Brain microvascular endothelial cell (primary cell): ENCODE results near the gene SELP.

ENCODE experiments used
- DNase-seq: peaks from one replicate; pipeline ENCODE4 v3.0.0-alpha.2; 2020
- H3K27ac ChIP-seq: fragments of 250-450 bp; sonication (Bioruptor Pico); 2 replicates; pipeline ENCODE4 v1.5.1; 2020; ENCODE audit warnings: mild to moderate bottlenecking, moderate library complexity
- H3K27me3 ChIP-seq: fragments of 250-450 bp; sonication (Bioruptor Pico); replicated peaks from 2 replicates; pipeline ENCODE4 v1.5.1; 2020; ENCODE audit warnings: mild to moderate bottlenecking
- H3K36me3 ChIP-seq: fragments of 250-450 bp; sonication (Bioruptor Pico); replicated peaks from 2 replicates; pipeline ENCODE4 v1.5.1; 2020; ENCODE audit warnings: mild to moderate bottlenecking
- H3K4me3 ChIP-seq: 2 replicates; pipeline ENCODE4 v1.5.1; 2011; ENCODE audit warnings: low read depth, mild to moderate bottlenecking, control low read depth, low read length, moderate library complexity
- in situ Hi-C: cut with HindIII; loops from 2 replicates; pipeline ENCODE4 v1.10.0; 2017; ENCODE audit warnings: low sequenced_read_pairs, low pct_ligation_motif_present
- TF ChIP-seq, protein P1 (sequence below): IDR thresholded peaks from 2 replicates; pipeline ENCODE4 v1.5.1; 2011; ENCODE audit warnings: low read depth, mild to moderate bottlenecking, moderate library complexity, low read length, control low read depth, inconsistent platforms; ENCODE audit errors: missing control alignments

The SELP gene

DNA sequence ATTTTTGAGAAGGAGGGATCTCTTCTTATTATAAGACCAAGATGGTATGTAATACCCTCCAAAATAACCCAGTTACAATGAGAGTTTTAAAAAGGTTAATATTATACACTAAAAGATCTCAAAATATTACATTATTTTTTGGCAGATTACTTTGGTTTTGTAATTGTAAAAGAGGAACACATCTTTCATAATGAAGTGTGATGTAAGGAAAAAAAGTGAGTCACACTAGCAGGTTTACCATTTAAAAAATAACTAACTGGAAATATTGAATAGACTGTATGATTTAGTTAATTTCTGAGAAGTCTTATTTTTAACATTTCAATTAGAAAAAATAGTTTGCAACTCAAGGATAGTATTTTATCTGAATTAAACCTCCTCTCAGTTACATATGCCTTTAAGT is 44.7 kb downstream of the SELP start:
- Histone ChIP-seq H3K27me3 (peaks cover 2% of the 10 kb centered on the region), H3K36me3 (no peaks in the 10 kb centered on the region), H3K4me3 (no peak overlapping the region), H3K27ac (no peak overlapping the region)
- no peak for DNase-seq
- in situ Hi-C loops, result no loop called here
- TF ChIP-seq, protein P1, sequence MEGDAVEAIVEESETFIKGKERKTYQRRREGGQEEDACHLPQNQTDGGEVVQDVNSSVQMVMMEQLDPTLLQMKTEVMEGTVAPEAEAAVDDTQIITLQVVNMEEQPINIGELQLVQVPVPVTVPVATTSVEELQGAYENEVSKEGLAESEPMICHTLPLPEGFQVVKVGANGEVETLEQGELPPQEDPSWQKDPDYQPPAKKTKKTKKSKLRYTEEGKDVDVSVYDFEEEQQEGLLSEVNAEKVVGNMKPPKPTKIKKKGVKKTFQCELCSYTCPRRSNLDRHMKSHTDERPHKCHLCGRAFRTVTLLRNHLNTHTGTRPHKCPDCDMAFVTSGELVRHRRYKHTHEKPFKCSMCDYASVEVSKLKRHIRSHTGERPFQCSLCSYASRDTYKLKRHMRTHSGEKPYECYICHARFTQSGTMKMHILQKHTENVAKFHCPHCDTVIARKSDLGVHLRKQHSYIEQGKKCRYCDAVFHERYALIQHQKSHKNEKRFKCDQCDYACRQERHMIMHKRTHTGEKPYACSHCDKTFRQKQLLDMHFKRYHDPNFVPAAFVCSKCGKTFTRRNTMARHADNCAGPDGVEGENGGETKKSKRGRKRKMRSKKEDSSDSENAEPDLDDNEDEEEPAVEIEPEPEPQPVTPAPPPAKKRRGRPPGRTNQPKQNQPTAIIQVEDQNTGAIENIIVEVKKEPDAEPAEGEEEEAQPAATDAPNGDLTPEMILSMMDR, result no peak

DNA sequence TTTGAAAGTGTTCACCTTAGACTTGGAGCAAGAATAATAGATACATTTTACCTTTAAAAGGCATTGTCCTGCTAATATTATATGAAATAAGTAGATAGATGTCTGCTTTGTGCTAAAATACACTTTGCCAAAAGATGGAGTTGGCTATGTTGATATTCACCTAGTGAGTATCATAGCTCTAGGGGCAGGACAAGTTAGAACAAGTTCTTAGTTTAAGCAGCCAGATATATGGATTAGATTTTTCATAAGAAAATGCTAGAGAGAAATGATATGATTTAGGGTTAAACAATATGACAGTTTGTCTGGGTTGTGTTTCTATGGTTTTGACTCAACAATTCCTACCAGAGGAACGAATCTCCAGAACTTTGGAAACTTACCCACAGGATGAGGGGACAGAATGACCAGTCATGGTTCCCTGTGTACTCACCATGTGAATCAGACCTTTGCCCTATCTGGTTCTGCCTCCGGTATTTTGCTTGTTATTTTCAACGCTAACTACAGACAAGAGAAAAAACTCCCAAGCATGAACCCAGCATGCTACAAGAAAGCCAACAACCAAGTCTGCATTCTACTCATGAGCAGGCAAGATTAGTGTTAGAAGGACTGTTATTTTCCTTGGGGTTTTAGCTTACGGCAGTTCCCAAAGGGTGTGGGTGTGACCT is 45.3 kb downstream of the SELP start:
- TF ChIP-seq, protein P1, result no peak
- H3K27me3 ChIP-seq, result peaks cover 2% of the 10 kb centered on the region
- H3K4me3 ChIP-seq, result no peak overlapping the region
- in situ Hi-C loops, result no loop called here
- no peak for DNase-seq
- no peak overlapping the region for H3K27ac ChIP-seq
- no peaks in the 10 kb centered on the region for H3K36me3 ChIP-seq

DNA sequence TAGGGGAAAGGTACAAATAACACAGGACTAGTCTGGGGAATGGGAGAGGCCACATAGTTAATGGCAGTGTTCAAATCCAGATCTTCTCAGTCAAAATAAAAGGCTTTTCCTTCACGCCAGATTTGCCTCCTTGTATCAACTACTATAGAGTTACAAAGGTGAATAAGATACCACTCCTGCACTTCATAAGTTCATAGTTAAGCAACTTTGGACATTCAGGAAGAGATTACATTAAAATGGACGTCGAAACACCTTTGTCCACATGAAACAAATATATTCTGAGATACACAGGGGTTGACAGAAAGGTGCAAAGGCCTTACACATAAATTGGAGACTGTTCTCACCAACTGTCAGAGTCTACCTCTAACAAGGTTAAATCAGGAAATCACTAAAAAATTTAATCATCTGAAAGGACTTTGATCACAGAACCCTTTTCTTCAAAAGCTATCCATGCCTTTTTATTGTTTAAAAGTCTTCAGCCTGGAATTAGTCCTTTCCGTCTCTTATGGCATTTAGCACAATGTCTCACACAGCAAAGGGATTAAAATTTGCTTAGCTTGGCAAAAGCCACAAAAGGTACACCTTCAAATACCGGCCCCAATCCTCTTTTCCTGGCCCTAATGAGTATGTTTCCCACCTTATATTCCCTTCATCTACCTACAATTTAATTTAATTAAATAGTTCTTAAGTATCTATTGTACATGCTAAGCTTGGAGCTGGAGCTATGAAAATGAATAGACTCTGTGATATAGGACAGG is 51.8 kb downstream of the SELP start:
- DNase-seq, result no peak
- no peak overlapping the region for H3K4me3 ChIP-seq
- H3K27ac ChIP-seq, result no peak overlapping the region
- no peaks in the 10 kb centered on the region for H3K36me3 ChIP-seq
- in situ Hi-C loops, result no loop called here
- TF ChIP-seq, protein P1, result no peak
- H3K27me3 ChIP-seq, result no peaks in the 10 kb centered on the region

DNA sequence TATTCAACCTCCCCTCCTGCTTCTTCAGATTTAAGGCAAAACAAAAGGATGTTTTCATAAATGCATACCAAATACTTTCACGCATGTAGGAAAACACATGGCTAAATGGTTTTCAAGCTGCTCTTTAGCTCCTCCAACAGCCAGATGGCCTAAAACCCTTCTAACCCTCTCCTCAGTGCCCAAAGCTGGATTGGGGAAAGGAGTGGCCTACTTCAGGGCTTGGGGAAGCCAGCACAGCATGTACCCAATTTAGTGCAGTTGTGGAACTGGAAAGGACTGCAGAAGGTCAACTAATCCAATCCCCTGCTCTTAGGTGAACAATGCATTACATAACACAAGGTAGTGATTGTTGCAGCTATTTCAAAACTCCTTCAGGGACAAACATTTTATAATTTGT is 53.0 kb downstream of the SELP start:
- Histone ChIP-seq H3K27me3 (no peaks in the 10 kb centered on the region), H3K4me3 (no peak overlapping the region), H3K36me3 (no peaks in the 10 kb centered on the region), H3K27ac (no peak overlapping the region)
- no peak for DNase-seq
- TF ChIP-seq, protein P1, result no peak
- in situ Hi-C loops, result no loop called here

DNA sequence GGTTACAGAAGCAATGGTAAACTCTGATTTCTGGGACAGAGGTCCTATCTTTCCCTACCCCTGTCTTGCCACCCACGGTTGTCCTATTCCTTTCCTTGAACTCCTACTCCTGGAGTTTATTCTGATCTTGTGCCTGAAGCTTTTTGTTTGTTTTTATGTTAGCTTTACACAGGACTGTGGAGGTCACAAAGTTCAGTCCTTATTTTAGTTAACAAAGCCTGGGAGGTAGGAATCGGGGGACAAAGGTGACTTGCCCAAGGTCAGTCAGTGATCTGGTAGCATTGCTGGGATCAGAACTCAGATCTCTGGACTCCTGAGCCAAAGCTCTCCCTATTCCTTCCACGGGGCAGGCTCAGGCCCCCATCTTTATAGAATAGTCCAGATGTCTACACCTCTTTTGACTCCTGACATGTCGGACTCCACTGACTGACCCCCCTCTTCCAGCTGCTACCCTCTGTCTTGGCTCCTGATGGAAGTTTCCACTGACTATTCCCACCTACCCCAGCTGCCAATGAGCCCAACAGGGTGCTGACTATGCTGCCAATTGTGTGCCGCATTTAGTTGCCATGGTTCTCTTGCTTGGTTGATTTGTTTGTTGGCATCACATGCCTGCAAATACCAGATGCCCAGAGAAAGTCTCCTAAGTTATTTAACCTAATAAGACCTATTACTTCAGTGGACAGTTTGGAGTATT is 53.5 kb downstream of the SELP start:
- TF ChIP-seq, protein P1, result no peak
- Histone ChIP-seq H3K4me3 (no peak overlapping the region), H3K27me3 (no peaks in the 10 kb centered on the region), H3K27ac (no peak overlapping the region), H3K36me3 (no peaks in the 10 kb centered on the region)
- no peak for DNase-seq
- in situ Hi-C loops, result no loop called here
